ENCODE results near the gene C1QTNF4. TPM values are rescaled to one million over a fixed set of nuclear protein-coding genes. Genes with fewer than 3 reads are reported as not detected.
A peak's percentile ranks its signal among the peaks of the same experiment; 100 is the strongest.

Gene C1QTNF4
- total RNA-seq, 4 donors from 2014 or later, result 0.62 to 0.71 (median 0.71) TPM; not detected in 1

DNA sequence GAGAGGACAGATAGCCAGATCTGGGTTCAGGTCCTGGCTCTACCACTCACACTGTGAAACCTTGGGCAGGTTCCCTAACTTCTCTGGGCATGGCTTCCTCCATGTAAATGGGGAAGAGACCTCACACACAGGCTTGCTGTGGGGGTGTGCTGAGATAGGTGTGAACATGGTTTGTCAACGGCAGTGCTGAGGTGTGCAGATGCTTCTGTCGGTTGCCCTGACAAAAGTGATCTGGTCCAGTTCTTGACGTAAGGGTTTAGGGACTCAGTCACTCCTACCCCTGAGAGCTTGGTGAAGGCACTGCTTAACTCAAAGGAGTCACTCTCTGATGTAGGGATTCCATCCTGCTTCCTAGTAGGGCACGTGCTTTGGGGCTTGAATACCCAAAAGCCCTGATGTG, 2.0 kb downstream of the C1QTNF4 start:
- Histone ChIP-seq H3K27ac (no peak overlapping the region), H3K9me3 (no peaks in the 10 kb centered on the region), H3K36me3 (no peaks in the 10 kb centered on the region), H3K27me3 (peaks cover 29 to 55% (median 47%) of the 10 kb centered on the region in 3 donors), H3K4me3 (no peak overlapping the region), H3K4me1 (peaks cover 4 to 9% of the 10 kb centered on the region in 2 donors)
- no peak for TF ChIP-seq POLR2A (IDR thresholded peaks at IDR 0.05)
- no peak for TF ChIP-seq CTCF (IDR thresholded peaks at IDR 0.05 in 4 of 5, conservative IDR thresholded peaks at IDR 0.05 in 1 of 5)
- in situ Hi-C loops (cut with MboI; ENCODE audit: low sequenced_read_pairs in 4 of 4), result no loop called here
- ATAC-seq (no peak), DNase-seq (no peak)
- intact Hi-C loops (cut with DNase I; ENCODE audit: low total_unique reads), result no loop called here

DNA sequence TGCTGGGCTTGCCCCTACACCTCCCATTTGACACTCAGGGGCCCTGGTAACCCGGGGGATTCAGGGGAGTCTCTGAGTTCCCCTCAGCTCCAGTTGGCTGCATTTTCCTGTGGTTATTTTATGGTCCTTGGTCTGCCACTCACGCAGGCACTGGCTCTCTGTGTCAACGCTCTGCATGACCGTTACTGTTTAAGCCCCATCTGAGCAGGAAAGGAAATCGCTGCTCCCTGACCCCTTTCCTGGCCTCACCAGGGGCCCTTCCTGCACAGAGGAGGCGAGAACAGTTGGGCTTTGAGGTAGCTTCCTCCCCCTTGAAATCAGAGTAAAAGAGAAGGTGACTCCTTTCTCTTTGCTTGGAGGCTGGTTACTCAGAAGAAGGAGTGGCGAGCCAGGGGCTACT, 2.4 kb downstream of the C1QTNF4 start:
- TF ChIP-seq CTCF (IDR thresholded peaks at IDR 0.05 in 4 of 5, conservative IDR thresholded peaks at IDR 0.05 in 1 of 5) (no peak), POLR2A (IDR thresholded peaks at IDR 0.05) (no peak)
- H3K36me3 ChIP-seq, result no peaks in the 10 kb centered on the region
- in situ Hi-C loops (cut with MboI; ENCODE audit: low sequenced_read_pairs in 4 of 4) (no loop called here), intact Hi-C loops (cut with DNase I; ENCODE audit: low total_unique reads) (no loop called here)
- H3K4me3 ChIP-seq, result no peak overlapping the region
- peaks cover 29 to 55% (median 47%) of the 10 kb centered on the region in 3 donors for H3K27me3 ChIP-seq
- peaks cover 4 to 9% of the 10 kb centered on the region in 2 donors for H3K4me1 ChIP-seq
- H3K9me3 ChIP-seq, result no peaks in the 10 kb centered on the region
- DNase-seq, result no peak
- ATAC-seq, result no peak
- H3K27ac ChIP-seq, result no peak overlapping the region

GRCh38 chr11:47589977-47590861, 4.0 kb downstream of the C1QTNF4 start:
- ATAC-seq, result no peak
- intact Hi-C loops (cut with DNase I; ENCODE audit: low total_unique reads), result no loop called here
- H3K4me1 ChIP-seq, result peaks cover 4 to 9% of the 10 kb centered on the region in 2 donors
- H3K27me3 ChIP-seq, result peaks cover 29 to 55% (median 47%) of the 10 kb centered on the region in 3 donors
- peaks cover 0 to under 1% of the 10 kb centered on the region in 2 donors for H3K36me3 ChIP-seq
- no peaks in the 10 kb centered on the region for H3K9me3 ChIP-seq
- TF ChIP-seq CTCF (IDR thresholded peaks at IDR 0.05 in 4 of 5, conservative IDR thresholded peaks at IDR 0.05 in 1 of 5) (no peak), POLR2A (IDR thresholded peaks at IDR 0.05) (no peak)
- H3K4me3 ChIP-seq, result peak overlapping the region in 3 of 4 donors; percentile 21 to 41 (median 35)
- in situ Hi-C loops (cut with MboI; ENCODE audit: low sequenced_read_pairs in 4 of 4), result no loop called here
- H3K27ac ChIP-seq, result no peak overlapping the region
- no peak for DNase-seq

DNA sequence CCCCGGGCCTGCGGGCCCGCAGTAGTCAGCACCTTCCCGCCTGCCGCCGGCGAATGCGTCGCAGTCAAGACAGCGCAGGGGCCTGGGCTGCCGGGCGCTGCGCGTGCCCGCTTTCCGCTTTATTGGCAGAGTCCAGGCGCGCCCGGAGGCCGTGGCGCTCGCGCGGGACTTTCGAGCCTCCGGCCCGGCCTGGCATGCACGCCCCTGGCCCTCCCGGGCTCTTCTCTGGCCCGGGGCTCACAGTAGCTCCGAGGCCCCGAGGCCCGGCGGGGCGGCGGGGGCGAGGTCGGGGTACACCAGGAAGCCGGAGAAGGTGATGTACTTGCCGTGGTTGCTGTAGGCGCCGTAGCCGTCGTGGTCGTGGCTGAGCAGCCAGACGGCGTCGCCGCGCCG, 4.6 kb downstream of the C1QTNF4 start:
- H3K27me3 ChIP-seq, result peaks cover 29 to 50% (median 43%) of the 10 kb centered on the region in 3 donors
- TF ChIP-seq CTCF (IDR thresholded peaks at IDR 0.05 in 4 of 5, conservative IDR thresholded peaks at IDR 0.05 in 1 of 5) (no peak), POLR2A (IDR thresholded peaks at IDR 0.05) (no peak)
- intact Hi-C loops (cut with DNase I; ENCODE audit: low total_unique reads), result no loop called here
- no peaks in the 10 kb centered on the region for H3K9me3 ChIP-seq
- no peak for ATAC-seq
- in situ Hi-C loops (cut with MboI; ENCODE audit: low sequenced_read_pairs in 4 of 4), result no loop called here
- no peak overlapping the region for H3K27ac ChIP-seq
- peaks cover 4 to 9% of the 10 kb centered on the region in 2 donors for H3K4me1 ChIP-seq
- H3K4me3 ChIP-seq, result peak overlapping the region in 3 of 4 donors; percentile 21 to 41 (median 35)
- H3K36me3 ChIP-seq, result peaks cover 0 to 7% of the 10 kb centered on the region in 2 donors
- no peak for DNase-seq
